ENCODE data around the gene METTL27.
"Not testable (repeated sequence)": the region's sequence is repeated elsewhere in the genome, so short reads cannot be mapped to it uniquely, and the experiment has no call there.

The METTL27 gene

GRCh38 chr7:73820013-73820412 is 22.3 kb downstream of the METTL27 start:
- no peak for DNase-seq (ENCODE audit: low read depth in 2 of 2)

- no peak for DNase-seq (ENCODE audit: low read depth in 2 of 2)
Observed at GRCh38 chr7:73817121-73817520, 25.2 kb downstream of the METTL27 start.

GRCh38 chr7:73815436-73815835 is 26.9 kb downstream of the METTL27 start:
- no peak for DNase-seq (ENCODE audit: low read depth in 2 of 2)

GRCh38 chr7:73812996-73813395 is 29.3 kb downstream of the METTL27 start:
- DNase-seq (ENCODE audit: low read depth in 2 of 2): no peak

- peak in 1 of 2 donors; percentile 34 for DNase-seq (ENCODE audit: low read depth in 2 of 2)
Observed at GRCh38 chr7:73811760-73812168, 30.6 kb downstream of the METTL27 start.

GRCh38 chr7:73810998-73811360 is 31.3 kb downstream of the METTL27 start:
- no peak for DNase-seq (ENCODE audit: low read depth in 2 of 2)

- DNase-seq (ENCODE audit: low read depth in 2 of 2): no peak
Observed at GRCh38 chr7:73809467-73809951, 32.8 kb downstream of the METTL27 start.

- DNase-seq (ENCODE audit: low read depth in 2 of 2): no peak
Observed at GRCh38 chr7:73802459-73802858, 39.9 kb downstream of the METTL27 start.

GRCh38 chr7:73801577-73801976 is 40.7 kb downstream of the METTL27 start:
- no peak for DNase-seq (ENCODE audit: low read depth in 2 of 2)

GRCh38 chr7:73799282-73800141 is 42.8 kb downstream of the METTL27 start:
- no peak for DNase-seq (ENCODE audit: low read depth in 2 of 2)

- not testable (repeated sequence) for DNase-seq (ENCODE audit: low read depth in 2 of 2)
Observed at GRCh38 chr7:73797176-73797575, 45.1 kb downstream of the METTL27 start.

- not testable (repeated sequence) for DNase-seq (ENCODE audit: low read depth in 2 of 2)
Observed at GRCh38 chr7:73796656-73797055, 45.7 kb downstream of the METTL27 start.

- DNase-seq (ENCODE audit: low read depth in 2 of 2): not testable (repeated sequence)
Observed at GRCh38 chr7:73795188-73795587, 47.1 kb downstream of the METTL27 start.

GRCh38 chr7:73791170-73791690 is 51.1 kb downstream of the METTL27 start:
- not testable (repeated sequence) for DNase-seq (ENCODE audit: low read depth in 2 of 2)

- DNase-seq (ENCODE audit: low read depth in 2 of 2): no peak
Observed at GRCh38 chr7:73789051-73789450, 53.3 kb downstream of the METTL27 start.

- DNase-seq (ENCODE audit: low read depth in 2 of 2): not testable (repeated sequence)
Observed at GRCh38 chr7:73787786-73788048, 54.6 kb downstream of the METTL27 start.

GRCh38 chr7:73786588-73786987 is 55.7 kb downstream of the METTL27 start:
- DNase-seq (ENCODE audit: low read depth in 2 of 2): no peak
